ENCODE measurements around the gene CYS1. TPM values are rescaled to one million over a fixed set of nuclear protein-coding genes. Genes with fewer than 3 reads are reported as not detected.

The CYS1 gene
- total and polyA plus RNA-seq, 2 of the 13 experiments (the other 11 are each of a cell fraction or from before 2014, with no cell fraction given) = 0.04 TPM; not detected in 1

DNA sequence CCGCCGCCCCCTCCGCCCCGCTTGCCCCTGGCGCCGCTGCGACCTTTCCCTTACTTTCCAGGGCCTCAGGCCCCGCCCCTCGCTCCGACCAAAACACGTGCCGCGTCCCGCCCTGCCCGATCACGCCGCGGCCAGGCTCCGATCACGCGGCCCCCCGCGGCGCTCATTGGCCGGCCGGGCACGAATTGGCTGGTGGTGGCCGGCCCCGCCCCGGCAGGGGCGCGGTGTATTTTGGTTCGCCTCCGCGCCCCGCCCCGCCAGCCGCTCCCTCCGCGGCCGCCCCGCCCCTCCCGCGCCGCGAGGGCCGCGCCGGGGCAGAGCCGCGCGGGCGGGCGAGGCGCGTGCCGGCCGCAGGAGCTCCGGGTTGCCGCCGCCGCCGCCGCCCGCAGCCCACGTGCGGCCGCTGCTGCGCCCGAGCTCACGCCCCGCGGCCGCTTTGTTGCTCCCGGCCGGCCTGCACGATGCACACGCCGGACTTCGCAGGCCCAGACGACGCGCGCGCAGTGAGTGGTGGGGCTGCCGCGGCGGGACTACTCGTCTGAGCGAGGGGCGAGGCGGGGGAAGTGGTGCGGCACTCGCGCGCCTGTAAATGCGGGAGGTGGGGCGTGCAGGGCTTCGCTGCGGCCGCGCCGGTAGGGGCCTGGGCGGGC is 36.8 kb downstream of the CYS1 start, which contains the start of gene KLF11 (continued):
- TF ChIP-seq, protein P1, sequence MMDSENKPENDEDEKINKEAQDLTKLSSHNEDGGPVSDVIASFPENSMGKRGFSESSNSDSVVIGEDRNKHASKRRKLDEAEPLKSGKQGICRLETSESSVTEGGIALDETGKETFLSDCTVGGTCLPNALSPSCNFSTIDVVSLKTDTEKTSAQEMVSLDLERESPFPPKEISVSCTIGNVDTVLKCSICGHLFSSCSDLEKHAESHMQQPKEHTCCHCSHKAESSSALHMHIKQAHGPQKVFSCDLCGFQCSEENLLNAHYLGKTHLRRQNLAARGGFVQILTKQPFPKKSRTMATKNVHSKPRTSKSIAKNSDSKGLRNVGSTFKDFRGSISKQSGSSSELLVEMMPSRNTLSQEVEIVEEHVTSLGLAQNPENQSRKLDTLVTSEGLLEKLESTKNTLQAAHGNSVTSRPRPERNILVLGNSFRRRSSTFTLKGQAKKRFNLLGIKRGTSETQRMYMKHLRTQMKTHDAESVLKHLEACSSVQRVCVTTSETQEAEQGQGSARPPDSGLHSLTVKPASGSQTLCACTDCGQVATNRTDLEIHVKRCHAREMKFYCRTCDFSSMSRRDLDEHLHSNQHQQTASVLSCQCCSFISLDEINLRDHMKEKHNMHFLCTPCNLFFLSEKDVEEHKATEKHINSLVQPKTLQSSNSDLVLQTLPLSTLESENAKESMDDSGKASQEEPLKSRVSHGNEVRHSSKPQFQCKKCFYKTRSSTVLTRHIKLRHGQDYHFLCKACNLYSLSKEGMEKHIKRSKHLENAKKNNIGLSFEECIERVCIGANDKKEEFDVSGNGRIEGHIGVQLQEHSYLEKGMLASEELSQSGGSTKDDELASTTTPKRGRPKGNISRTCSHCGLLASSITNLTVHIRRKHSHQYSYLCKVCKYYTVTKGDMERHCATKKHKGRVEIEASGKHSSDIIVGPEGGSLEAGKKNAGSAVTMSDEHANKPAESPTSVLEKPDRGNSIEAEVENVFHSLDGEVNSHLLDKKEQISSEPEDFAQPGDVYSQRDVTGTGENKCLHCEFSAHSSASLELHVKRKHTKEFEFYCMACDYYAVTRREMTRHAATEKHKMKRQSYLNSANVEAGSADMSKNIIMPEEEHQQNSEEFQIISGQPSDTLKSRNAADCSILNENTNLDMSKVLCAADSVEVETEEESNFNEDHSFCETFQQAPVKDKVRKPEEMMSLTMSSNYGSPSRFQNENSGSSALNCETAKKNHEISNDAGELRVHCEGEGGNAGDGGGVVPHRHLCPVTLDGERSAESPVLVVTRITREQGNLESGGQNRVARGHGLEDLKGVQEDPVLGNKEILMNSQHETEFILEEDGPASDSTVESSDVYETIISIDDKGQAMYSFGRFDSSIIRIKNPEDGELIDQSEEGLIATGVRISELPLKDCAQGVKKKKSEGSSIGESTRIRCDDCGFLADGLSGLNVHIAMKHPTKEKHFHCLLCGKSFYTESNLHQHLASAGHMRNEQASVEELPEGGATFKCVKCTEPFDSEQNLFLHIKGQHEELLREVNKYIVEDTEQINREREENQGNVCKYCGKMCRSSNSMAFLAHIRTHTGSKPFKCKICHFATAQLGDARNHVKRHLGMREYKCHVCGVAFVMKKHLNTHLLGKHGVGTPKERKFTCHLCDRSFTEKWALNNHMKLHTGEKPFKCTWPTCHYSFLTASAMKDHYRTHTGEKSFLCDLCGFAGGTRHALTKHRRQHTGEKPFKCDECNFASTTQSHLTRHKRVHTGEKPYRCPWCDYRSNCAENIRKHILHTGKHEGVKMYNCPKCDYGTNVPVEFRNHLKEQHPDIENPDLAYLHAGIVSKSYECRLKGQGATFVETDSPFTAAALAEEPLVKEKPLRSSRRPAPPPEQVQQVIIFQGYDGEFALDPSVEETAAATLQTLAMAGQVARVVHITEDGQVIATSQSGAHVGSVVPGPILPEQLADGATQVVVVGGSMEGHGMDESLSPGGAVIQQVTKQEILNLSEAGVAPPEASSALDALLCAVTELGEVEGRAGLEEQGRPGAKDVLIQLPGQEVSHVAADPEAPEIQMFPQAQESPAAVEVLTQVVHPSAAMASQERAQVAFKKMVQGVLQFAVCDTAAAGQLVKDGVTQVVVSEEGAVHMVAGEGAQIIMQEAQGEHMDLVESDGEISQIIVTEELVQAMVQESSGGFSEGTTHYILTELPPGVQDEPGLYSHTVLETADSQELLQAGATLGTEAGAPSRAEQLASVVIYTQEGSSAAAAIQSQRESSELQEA (CRISPR knock-in tag; IDR thresholded peaks at IDR 0.05; ENCODE audit: not compliant biosample characterization) = no peak
- TF ChIP-seq SRSF9 (IDR thresholded peaks at IDR 0.05; ENCODE audit: borderline replicate concordance, insufficient read depth, low read depth, low read length, poor library complexity, severe bottlenecking) (no peak), ZNF382 (CRISPR knock-in tag; IDR thresholded peaks at IDR 0.05; ENCODE audit: borderline replicate concordance) (no peak), IKZF1 (IDR thresholded peaks at IDR 0.05) (no peak), GATAD2A (CRISPR knock-in tag; IDR thresholded peaks at IDR 0.05) (no peak), ZNF724P (CRISPR knock-in tag; IDR thresholded peaks at IDR 0.05; ENCODE audit: borderline replicate concordance) (peak; percentile 93; the same call in 1 of the 2 replicates), TEAD2 (CRISPR knock-in tag; IDR thresholded peaks at IDR 0.05) (peak; percentile 98), NBN (conservative IDR thresholded peaks at IDR 0.05) (no peak)
- TF ChIP-seq, protein P2, sequence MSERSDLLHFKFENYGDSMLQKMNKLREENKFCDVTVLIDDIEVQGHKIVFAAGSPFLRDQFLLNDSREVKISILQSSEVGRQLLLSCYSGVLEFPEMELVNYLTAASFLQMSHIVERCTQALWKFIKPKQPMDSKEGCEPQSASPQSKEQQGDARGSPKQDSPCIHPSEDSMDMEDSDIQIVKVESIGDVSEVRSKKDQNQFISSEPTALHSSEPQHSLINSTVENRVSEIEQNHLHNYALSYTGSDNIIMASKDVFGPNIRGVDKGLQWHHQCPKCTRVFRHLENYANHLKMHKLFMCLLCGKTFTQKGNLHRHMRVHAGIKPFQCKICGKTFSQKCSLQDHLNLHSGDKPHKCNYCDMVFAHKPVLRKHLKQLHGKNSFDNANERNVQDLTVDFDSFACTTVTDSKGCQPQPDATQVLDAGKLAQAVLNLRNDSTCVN (CRISPR knock-in tag; IDR thresholded peaks at IDR 0.05; ENCODE audit: borderline replicate concordance) = no peak
- TF ChIP-seq, protein P3, sequence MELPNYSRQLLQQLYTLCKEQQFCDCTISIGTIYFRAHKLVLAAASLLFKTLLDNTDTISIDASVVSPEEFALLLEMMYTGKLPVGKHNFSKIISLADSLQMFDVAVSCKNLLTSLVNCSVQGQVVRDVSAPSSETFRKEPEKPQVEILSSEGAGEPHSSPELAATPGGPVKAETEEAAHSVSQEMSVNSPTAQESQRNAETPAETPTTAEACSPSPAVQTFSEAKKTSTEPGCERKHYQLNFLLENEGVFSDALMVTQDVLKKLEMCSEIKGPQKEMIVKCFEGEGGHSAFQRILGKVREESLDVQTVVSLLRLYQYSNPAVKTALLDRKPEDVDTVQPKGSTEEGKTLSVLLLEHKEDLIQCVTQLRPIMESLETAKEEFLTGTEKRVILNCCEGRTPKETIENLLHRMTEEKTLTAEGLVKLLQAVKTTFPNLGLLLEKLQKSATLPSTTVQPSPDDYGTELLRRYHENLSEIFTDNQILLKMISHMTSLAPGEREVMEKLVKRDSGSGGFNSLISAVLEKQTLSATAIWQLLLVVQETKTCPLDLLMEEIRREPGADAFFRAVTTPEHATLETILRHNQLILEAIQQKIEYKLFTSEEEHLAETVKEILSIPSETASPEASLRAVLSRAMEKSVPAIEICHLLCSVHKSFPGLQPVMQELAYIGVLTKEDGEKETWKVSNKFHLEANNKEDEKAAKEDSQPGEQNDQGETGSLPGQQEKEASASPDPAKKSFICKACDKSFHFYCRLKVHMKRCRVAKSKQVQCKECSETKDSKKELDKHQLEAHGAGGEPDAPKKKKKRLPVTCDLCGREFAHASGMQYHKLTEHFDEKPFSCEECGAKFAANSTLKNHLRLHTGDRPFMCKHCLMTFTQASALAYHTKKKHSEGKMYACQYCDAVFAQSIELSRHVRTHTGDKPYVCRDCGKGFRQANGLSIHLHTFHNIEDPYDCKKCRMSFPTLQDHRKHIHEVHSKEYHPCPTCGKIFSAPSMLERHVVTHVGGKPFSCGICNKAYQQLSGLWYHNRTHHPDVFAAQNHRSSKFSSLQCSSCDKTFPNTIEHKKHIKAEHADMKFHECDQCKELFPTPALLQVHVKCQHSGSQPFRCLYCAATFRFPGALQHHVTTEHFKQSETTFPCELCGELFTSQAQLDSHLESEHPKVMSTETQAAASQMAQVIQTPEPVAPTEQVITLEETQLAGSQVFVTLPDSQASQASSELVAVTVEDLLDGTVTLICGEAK (IDR thresholded peaks at IDR 0.05) = no peak
- TF ChIP-seq, protein P3 (CRISPR knock-in tag; IDR thresholded peaks at IDR 0.05) = peak; percentile 88

All from HepG2 (cell line).